C4-2B (cell line): ENCODE data around the gene ARPC3.
"Not testable (repeated sequence)": the region's sequence is repeated elsewhere in the genome, so short reads cannot be mapped to it uniquely, and the experiment has no call there.

Source experiments
- CTCF ChIP-seq: fragments of 450-650 bp; conservative IDR thresholded peaks from 2 replicates; pipeline ENCODE4 v1.5.1; 2017; ENCODE audit warnings: mild to moderate bottlenecking
- ZFX ChIP-seq: fragments of 450-650 bp; IDR thresholded peaks from 2 replicates; pipeline ENCODE4 v1.6.1; 2017

GRCh38 chr12:110410086-110410485 is 40.1 kb downstream of the ARPC3 start:
- TF ChIP-seq CTCF, ZFX: not testable (repeated sequence)
